OCI-LY7 (cell line): ENCODE results near the gene TMEM217. TPM values are rescaled to one million over a fixed set of nuclear protein-coding genes. Genes with fewer than 3 reads are reported as not detected.

ENCODE experiments used
- BruUV-seq: library from RNA; stranded (reverse); fragments of 400-500 nt; replicated peaks from 2 replicates; lab custom pipeline; 2021; lab: Mats Ljungman, UMichigan
- CTCF ChIA-PET: fragments of 300-600 bp; sonication (Branson Sonifier 250); formaldehyde crosslinking; loops from one replicate; lab custom pipeline; 2022; ENCODE audit warnings: antibody characterized with exemption; ENCODE audit not compliant: unreplicated experiment; lab: Charles Lee
- POLR2A ChIA-PET: fragments of 300-600 bp; sonication (Branson Sonifier 250); formaldehyde crosslinking; loops from one replicate; lab custom pipeline; 2022; ENCODE audit warnings: antibody characterized with exemption; lab: Charles Lee
- DNase-seq: peaks from one replicate; pipeline ENCODE4 v3.0.0-alpha.2; 2015; ENCODE audit warnings: low spot score
- H2AFZ ChIP-seq: fragments of 200-600 bp; sonication (generic), shearing (Covaris generic); 2 replicates; pipeline ENCODE4 v1.6.1; 2014; ENCODE audit warnings: mild to moderate bottlenecking, antibody characterized with exemption, low read length, moderate library complexity
- H3K27ac ChIP-seq: fragments of 200-600 bp; sonication (generic); 2 replicates; pipeline ENCODE4 v1.5.1; 2014; ENCODE audit warnings: mixed run types, low read depth, mild to moderate bottlenecking, moderate library complexity, low read length, inconsistent platforms; ENCODE audit not compliant: poor library complexity, severe bottlenecking
- H3K36me3 ChIP-seq: fragments of 200-600 bp; sonication (generic); 2 replicates; pipeline ENCODE4 v1.6.1; 2014; ENCODE audit warnings: mild to moderate bottlenecking, antibody characterized with exemption, low read length, moderate library complexity, mixed read lengths; ENCODE audit not compliant: insufficient read depth
- H3K4me1 ChIP-seq: fragments of 200-600 bp; sonication (generic); 2 replicates; pipeline ENCODE4 v1.5.1; 2014; ENCODE audit warnings: mild to moderate bottlenecking, low read length; ENCODE audit not compliant: insufficient read depth, poor library complexity, severe bottlenecking
- H3K4me2 ChIP-seq: fragments of 200-600 bp; sonication (generic); 2 replicates; pipeline ENCODE4 v1.6.1; 2014; ENCODE audit warnings: mild to moderate bottlenecking, low read length
- H3K4me3 ChIP-seq: fragments of 200-600 bp; sonication (generic); 2 replicates; pipeline ENCODE4 v1.5.1; 2014; ENCODE audit warnings: mild to moderate bottlenecking, low read depth, low read length; ENCODE audit not compliant: poor library complexity, severe bottlenecking
- H3K79me2 ChIP-seq: fragments of 200-600 bp; sonication (generic); 2 replicates; pipeline ENCODE4 v1.6.1; 2016; ENCODE audit warnings: low read depth, mild to moderate bottlenecking, low read length, moderate library complexity, mixed read lengths; ENCODE audit not compliant: insufficient read depth
- H3K9me2 ChIP-seq: fragments of 200-600 bp; sonication (generic); 2 replicates; pipeline ENCODE4 v1.6.1; 2016; ENCODE audit warnings: mild to moderate bottlenecking, low read length, mixed read lengths; ENCODE audit not compliant: insufficient read depth
- H3K9me3 ChIP-seq: fragments of 200-600 bp; sonication (generic); 2 replicates; pipeline ENCODE4 v1.6.1; 2014; ENCODE audit warnings: mild to moderate bottlenecking, mixed run types, low read length, mixed read lengths
- H4K20me1 ChIP-seq: fragments of 200-600 bp; sonication (generic); 2 replicates; pipeline ENCODE4 v1.6.1; 2014; ENCODE audit warnings: mild to moderate bottlenecking, antibody characterized with exemption, low read length, moderate library complexity, mixed read lengths; ENCODE audit not compliant: insufficient read depth
- CTCF ChIP-seq: fragments of 200-600 bp; sonication (generic); conservative IDR thresholded peaks from 2 replicates; pipeline ENCODE4 v1.5.1; 2014; ENCODE audit warnings: mild to moderate bottlenecking, antibody characterized with exemption, low read length, moderate library complexity, mixed read lengths
- EZH2phosphoT487 ChIP-seq: fragments of 200-600 bp; sonication (generic); IDR thresholded peaks from 2 replicates; pipeline ENCODE4 v1.6.1; 2018; ENCODE audit warnings: low read depth, borderline replicate concordance, mild to moderate bottlenecking, mixed run types, antibody characterized with exemption, low read length, moderate library complexity, mixed read lengths
- intact Hi-C: fragments of 100-400 bp; cut with micrococcal nuclease; formaldehyde crosslinking; loops from one replicate; pipeline ENCODE4 v1.10.0; 2022; ENCODE audit not compliant: unreplicated experiment
- total RNA-seq, 2 experiments: library from RNA; depleted of rRNA in 1 of 2; stranded (reverse); fragments of >200 nt in 1 of 2; shearing (Covaris generic) in 1 of 2; gene quantifications; 2 replicates each; pipeline ENCODE4 v1.2.3, GENCODE V29; 2014 to 2022

The TMEM217 gene
- total RNA-seq, 2 experiments from 2014 or later, result 0.34 TPM; not detected in 1

GRCh38 chr6:37243816-37244370, 14.1 kb downstream of the TMEM217 start:
- Histone ChIP-seq H4K20me1 (no peaks in the 10 kb centered on the region), H3K9me2 (no peaks in the 10 kb centered on the region), H3K4me2 (no peak overlapping the region), H3K4me3 (no peak overlapping the region), H3K79me2 (no peaks in the 10 kb centered on the region), H3K27ac (no peak overlapping the region), H3K4me1 (no peaks in the 10 kb centered on the region), H3K9me3 (no peaks in the 10 kb centered on the region), H3K36me3 (no peaks in the 10 kb centered on the region), H2AFZ (no peak overlapping the region)
- DNase-seq, result no peak
- BruUV-seq, result no TSS peak
- TF ChIP-seq EZH2phosphoT487, result no peak
- TF ChIP-seq CTCF, result no peak
- ChIA-PET POLR2A (no interaction called here), CTCF (no interaction called here)
- intact Hi-C loops, result no loop called here

GRCh38 chr6:37243131-37243815, 14.7 kb downstream of the TMEM217 start:
- H3K4me3 ChIP-seq, result no peak overlapping the region
- no peaks in the 10 kb centered on the region for H3K36me3 ChIP-seq
- no peaks in the 10 kb centered on the region for H3K9me3 ChIP-seq
- no peak for DNase-seq
- no peak overlapping the region for H3K27ac ChIP-seq
- no peaks in the 10 kb centered on the region for H3K9me2 ChIP-seq
- no peak overlapping the region for H3K4me2 ChIP-seq
- no peaks in the 10 kb centered on the region for H3K4me1 ChIP-seq
- POLR2A ChIA-PET, result no interaction called here
- H2AFZ ChIP-seq, result no peak overlapping the region
- CTCF ChIA-PET, result no interaction called here
- BruUV-seq, result no TSS peak
- intact Hi-C loops, result no loop called here
- H3K79me2 ChIP-seq, result no peaks in the 10 kb centered on the region
- TF ChIP-seq CTCF (no peak), EZH2phosphoT487 (no peak)
- H4K20me1 ChIP-seq, result no peaks in the 10 kb centered on the region

- no peak overlapping the region for H3K27ac ChIP-seq
- no peak for TF ChIP-seq EZH2phosphoT487
- no peak for TF ChIP-seq CTCF
- POLR2A ChIA-PET, result no interaction called here
Measured at GRCh38 chr6:37242429-37243052, 15.4 kb downstream of the TMEM217 start.

More at GRCh38 chr6:37242429-37243052, 15.4 kb downstream of the TMEM217 start:
- Histone ChIP-seq H3K4me1 (no peaks in the 10 kb centered on the region), H3K4me3 (no peak overlapping the region), H3K9me3 (no peaks in the 10 kb centered on the region), H3K36me3 (no peaks in the 10 kb centered on the region), H2AFZ (no peak overlapping the region), H4K20me1 (no peaks in the 10 kb centered on the region), H3K79me2 (no peaks in the 10 kb centered on the region), H3K4me2 (no peak overlapping the region), H3K9me2 (no peaks in the 10 kb centered on the region)
- intact Hi-C loops, result no loop called here
- CTCF ChIA-PET, result no interaction called here
- no TSS peak for BruUV-seq
- DNase-seq, result no peak
